HG03442 (cell line): ENCODE results near the gene DECR2.
A peak's percentile ranks its signal among the peaks of the same experiment; 100 is the strongest.

ENCODE experiments used
- ATAC-seq: cut with Tn5 transposase; IDR thresholded peaks from one replicate; pipeline ENCODE4 v1.9.1; 2021; ENCODE audit warnings: mild to moderate bottlenecking, moderate library complexity; ENCODE audit not compliant: unreplicated experiment

The DECR2 gene

DNA sequence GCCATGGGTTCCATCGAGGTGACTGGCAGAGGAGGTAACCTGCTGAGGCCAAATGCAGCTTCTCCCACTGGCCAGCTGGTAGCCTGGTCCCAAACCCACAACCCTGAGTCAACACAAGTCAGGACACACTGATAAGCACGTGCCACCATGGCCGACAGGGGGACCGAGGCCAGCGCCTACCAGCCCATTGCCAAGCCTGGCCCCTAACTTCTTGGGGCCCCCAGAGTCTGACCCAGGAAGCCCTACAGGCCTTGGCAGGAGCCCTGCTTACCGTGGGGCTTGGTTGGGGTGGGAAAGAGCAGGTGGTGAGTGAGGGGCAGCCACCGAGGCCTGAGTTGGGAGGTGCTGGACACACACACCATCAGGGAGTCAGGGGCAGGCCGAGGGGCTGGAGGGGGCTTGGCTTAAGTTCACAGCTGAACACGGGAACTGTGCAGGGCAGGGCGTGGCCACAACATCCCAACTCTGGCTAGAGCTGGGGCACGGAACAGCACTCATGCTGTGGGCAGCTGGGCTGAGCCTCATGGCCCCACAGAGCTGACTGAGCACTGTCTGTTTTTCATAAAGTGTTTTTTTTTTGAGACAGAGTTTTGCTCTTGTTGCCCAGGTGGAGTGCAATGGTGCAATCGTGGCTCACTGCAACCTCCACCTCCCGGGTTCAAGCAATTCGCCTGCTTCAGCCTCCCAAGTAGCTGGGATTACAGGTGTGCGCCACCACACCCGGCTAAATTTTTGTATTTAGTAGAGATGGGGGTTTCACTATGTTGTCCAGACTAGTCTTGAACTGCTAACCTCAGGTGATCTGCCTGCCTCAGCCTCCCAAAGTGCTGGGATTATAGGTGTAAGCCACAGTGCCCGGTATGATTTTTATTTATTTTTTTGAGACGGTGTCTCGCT lies 36.8 kb upstream of the DECR2 start:
- ATAC-seq = no peak

DNA sequence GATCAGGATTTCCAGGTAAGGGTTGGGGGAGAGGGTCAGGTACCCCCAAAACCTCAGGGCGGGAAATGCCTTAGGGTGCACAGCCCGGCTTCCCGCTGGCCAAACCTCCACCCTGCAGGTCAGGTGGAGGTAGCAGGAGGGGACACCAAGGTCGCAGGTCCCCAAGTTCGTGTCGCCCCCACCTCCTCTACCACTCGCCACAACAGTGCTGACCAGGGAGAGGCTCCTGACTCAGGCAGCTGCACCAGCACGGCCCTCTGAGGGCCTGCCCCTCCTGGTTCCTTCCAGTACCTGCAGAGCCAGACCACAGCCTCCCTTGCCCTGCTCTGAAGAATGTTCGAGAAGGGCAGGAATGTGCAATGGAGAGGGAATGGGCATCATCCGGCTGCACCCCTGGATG lies 35.2 kb upstream of the DECR2 start:
- ATAC-seq = no peak

DNA sequence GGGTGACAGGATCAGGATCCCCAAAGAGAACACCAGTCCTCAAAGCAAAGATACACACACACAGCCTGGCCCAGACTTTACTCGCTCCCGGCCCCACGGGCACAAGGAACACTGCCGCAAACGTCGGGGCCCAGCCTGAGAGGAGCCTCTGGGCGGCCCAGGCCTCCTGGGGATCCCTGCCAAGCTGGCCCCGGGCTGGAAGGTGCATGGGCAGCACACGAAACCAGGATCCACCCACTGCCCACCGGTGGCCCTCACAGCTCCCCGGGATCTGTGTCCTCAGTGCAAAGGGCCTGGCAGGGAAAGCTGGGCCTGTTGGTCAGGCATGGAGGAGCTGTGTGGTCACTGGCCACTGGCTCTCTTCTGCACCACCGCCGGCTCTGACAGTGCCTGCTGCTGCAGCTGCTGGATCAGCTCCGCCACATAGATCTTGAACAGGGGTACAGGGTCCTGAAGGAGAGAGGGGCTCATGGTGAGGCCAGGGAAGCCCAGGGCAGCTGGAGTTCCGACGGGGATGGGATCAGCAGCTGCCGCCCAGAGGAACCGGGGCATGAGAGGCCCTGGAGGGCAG lies 34.3 kb upstream of the DECR2 start:
- no peak for ATAC-seq

DNA sequence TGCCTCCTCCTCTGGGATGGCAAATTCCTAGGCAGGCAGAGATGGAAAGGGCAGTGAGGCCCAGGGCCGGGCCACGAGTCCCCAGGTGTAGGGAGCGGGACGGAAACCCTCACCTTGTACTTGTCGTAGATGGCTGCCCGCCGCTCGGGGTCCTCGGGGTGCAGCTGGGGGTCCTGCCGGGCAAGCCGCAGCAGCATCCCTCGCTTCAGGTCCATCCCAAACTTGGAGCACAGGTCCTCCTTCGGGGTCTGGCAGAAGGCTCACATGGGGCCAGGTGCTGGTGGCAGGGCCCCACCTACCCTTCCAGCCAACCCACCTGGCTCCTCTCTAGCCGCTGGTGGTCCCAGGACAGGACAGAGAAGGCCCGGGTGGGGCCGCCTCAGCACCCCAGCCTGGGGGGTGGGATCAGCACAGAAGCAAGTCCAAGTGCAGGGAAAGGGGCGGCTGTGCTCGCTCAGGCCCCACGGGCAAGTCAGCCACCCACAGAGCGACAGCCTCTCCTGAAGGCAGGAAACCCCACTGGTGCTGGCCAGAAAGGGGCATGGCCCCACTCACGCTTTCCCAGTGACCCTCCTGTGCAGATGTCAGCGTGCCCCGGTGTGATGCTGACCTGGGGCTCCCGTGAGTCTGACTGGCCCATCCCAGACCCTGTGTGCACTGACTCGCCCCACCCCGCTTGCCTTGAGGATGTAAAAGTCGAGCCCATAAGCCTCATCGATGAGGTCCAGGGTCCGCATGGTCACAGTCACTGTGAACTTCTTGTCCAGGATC lies 33.1 kb upstream of the DECR2 start:
- no peak for ATAC-seq

DNA sequence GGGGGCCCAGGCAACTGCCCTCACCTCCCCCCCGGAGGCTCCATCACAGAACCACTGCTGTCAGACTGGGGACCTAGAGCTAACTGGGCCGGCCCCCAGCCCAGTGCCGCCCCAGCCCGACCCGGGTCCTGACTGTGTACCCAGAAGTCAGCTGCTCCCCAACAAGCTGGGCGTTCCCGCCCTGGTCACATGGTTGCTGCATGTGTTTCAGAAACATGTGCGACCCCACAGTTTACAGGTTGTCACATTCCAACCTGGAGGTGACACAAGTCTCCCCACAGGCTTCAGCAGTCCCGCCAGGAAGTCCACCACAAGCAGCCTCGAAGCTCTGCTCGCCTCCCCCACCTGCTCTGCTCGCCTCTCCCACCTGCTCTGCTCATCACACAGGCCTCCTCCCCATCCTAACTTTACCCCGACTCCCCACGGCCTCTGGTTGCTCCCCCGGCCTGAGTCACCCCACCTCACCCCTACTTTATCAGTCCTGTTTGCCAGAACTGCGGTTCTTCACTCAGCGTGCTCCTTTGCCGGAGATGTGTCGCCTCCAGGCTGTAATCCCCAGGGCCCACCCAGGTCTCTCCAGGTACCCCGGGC lies 32.3 kb upstream of the DECR2 start:
- ATAC-seq = no peak

DNA sequence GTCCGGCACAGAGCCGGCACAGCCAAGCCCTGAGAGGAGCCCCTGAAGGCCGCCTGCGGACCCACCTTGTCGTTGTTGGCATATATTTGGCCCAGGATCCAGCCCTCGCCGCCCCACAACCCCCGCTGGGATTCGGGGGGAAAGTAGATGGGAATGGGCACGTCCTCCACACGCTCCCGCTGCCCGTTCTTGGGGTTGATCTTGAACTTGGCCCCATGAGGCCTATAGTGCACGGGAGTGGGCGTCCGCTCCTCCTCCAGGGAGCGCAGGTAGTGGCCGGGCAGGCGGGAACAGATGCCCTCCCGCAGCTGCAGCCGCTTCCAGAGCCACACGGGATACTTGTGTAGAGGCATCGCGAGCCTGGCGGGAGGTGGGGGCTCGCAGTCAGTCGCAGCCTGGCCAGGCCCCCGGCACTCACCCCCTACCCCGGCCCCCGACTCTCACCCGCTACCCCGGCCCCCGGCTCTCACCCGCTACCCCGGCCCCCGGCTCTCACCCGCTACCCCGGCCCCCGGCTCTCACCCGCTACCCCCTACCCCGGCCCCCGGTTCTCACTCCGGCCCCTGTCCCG lies 31.7 kb upstream of the DECR2 start:
- no peak for ATAC-seq

DNA sequence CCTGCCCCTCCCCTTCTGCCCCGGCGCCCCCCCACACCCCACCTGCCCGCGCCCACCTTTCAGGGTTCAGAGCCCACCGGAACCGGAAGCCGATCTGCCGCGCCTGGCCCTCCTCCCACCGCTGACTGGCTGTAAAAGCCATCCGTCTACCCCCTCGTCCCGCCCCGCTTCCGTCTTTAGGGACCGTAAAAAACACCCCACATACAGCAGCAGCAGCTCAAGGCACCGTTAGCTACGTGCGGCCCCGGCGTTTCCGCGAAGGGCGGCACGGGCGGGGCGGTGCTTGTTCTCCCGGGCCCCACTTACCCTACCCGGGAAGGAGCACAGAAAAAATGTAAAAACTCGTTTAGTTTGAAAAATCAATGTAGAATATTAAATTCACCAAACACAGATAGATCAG lies 31.2 kb upstream of the DECR2 start, which contains the start of gene MRPL28:
MRPL28 (minus strand) TSS at position 96 of the 400 bp plus-strand sequence. CDS start 320 bp downstream, outside the sequence.
- ATAC-seq = peak; percentile 87

DNA sequence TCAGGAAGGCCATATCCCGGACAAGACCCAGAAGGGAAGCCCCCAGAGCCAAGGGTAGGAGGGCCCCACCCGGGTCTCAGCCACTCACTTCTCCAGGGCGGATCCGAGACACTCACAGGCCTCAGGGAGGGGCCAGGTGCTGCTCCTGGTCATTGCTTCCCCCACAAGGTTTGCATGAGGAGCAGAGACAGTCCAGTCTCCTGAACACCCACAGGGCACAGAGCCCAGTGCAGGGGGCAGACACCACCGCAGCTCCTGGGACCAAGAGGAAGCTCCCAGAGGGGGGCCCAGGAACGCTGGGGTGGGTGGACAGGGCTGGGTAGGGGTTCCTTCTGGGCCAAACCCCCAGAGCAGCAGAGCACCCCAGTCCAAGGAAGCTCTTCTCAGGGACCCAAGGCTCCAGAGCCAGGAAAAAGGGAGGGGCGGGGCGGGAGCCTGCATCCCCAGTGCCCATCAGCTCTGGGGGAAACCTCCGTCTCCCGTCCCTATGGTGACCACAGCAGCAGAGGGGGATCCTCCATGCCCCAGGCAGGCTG lies 30.6 kb upstream of the DECR2 start:
- ATAC-seq = no peak

DNA sequence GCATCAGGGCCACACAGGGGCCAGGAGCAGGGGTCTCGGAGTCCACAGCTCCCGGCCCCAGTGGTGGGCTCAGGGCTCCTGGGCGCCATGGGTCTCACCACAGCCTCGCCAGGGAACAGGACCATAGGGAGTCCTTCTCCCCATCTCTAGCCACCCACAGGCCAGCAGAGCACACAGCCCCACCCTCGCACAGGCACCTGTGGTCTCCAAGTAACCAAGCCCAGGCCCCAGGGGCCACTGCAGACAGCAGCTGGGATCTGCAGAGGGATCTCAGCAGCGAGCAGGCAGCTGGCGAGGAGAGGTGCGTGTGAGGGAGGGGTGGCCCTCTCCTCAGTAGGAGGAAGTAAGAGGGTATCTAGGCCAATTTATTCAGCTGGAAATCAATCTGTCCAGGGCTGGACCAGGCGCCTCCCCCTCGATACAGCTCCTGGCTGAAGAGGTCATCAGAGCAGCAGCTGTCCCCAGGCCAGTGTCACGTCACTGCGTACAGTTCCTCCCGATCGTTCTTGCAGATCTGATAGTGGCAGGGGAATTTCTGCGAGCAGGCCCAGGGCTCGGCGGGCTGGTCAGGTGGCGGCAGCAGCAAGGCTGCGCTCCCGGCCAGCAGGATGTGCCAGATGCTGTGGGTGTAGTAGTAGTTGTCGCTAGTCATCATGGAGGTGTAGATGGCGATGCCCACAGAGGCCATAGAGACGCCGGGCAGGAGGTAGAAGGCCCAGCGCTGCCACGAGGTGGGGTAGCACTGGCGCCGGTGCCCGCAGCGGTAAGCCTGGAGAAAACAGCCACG lies 30.0 kb upstream of the DECR2 start:
- ATAC-seq = no peak

DNA sequence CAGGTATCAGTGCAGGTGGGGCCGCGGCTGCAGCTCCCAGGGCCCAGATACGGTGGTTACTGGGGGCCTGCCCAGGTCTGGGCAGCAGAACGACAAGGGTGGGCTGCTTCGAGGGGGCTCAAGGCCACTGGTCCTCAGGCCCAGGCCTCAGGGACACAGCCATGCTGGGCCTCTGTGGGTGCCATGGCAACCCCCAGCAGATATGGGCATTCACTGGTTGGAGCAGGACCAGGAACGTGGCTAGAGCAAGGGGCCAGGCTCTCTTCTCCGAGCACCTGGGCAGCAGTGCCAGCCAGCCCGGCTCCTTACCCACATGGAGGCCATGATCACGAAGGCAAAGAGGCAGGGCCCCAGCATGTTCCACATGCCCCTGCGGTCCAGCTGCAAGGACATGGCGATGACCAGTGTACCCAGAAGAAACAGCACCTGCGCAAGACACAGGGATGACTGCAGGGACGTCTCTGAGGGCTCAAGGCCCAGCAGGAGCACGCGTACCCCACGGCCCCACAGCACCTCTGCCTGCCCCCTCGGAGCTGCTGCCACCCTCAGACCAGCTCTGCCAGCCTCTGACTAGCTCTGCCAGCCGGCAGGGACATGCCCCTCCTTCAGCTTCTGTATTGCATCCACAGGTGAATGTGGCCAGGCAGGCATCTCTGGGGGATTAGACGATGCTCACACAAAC lies 29.2 kb upstream of the DECR2 start:
- ATAC-seq = no peak

DNA sequence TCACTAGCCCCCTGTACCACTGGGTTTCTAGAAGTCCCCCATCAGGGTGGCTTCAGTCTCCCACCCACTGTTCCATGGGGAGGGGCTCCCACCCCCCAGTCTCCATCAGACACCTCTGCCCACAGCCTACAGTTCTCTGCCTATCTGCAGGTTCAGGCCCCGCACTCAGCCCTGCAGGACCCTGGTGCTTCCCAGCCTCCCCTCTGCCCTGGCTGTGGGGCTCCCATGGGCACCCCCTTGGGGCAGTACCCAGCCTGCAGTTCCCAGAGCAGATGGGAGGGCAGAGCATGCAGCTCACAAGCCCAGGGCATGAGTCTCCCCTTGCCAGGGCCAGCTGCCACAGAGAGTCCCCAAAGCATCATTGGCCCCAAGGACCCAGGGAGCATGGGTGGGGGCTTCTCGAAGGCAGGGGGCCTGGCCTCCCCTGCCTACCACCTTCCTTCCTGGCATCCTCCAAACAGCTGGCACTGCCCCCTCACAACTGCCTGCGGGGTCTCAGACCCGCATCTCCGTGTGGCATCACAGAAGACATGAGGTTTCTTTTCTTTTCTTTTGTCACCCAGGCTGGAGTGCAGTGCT lies 28.6 kb upstream of the DECR2 start:
- ATAC-seq = no peak

DNA sequence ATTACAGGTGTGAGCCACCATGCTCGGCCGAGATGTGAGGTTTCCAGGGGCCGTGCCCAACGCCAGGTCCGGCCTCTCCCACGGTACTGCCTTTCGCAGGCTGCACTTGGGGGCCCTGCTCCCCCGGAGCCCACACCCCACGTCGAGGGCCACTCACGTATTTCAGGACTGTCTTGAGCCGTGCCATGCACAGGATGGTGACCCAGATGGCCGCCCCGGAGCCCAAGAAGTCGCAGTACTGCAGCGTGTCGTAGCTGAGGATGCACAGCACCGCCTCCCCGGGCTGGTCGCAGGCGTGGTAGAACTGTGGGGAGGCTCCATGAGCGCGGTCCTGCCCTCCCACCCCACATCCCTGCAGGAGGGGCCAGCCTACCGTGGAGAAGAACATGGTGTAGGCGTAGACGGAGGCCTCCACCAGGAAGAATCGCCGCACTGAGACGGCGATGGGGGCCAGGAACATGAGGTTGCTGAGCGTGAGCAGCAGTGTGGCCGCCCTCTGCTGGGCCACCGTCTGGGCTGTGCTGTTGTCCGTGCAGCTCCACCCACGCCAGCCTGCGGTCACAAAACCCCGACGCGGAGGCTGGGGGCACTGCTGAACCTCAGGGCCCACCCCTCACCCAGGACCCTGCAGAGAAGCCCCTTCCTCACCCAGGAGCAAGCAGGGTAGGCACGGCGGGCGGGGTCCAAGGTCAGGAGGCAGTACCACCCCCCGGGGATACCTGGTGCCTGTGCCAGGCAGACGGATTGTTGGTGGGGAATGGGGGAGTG lies 27.7 kb upstream of the DECR2 start:
- ATAC-seq = no peak

DNA sequence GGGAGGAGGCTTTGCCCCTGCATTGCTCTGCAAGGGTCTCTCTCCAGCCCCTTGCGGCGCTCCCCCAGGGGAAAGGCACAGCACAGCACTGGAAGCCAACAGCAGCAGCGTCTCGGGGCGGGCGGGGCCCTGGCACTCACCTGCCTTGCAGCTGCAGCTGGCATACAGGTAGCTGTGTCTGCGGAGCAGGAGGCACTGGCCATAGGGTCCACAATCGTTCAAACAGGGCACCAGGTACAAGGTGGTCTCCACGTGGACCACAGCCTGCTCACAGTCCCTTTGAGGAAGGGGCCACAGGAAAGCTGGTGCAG lies 27.1 kb upstream of the DECR2 start:
- no peak for ATAC-seq

DNA sequence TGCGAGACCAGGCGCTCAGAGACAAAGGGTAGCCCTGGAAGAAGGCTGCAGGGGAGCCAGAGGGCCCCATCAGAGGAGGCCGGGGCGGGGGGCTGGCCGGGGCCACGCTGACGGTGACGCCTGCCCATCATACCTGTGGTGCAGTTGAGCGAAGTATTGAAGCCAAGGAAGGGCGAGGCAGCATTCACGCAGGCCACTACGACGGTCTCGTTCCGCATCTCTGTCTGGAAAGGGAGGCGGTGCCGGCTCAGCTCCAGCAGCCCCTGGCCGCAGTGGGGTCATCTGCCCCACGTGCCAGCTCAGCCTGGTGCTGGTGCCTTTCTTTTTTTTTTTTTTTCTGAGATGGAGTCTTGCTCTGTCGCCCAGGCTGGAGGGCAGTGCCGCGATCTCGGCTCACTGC lies 26.5 kb upstream of the DECR2 start:
- no peak for ATAC-seq

DNA sequence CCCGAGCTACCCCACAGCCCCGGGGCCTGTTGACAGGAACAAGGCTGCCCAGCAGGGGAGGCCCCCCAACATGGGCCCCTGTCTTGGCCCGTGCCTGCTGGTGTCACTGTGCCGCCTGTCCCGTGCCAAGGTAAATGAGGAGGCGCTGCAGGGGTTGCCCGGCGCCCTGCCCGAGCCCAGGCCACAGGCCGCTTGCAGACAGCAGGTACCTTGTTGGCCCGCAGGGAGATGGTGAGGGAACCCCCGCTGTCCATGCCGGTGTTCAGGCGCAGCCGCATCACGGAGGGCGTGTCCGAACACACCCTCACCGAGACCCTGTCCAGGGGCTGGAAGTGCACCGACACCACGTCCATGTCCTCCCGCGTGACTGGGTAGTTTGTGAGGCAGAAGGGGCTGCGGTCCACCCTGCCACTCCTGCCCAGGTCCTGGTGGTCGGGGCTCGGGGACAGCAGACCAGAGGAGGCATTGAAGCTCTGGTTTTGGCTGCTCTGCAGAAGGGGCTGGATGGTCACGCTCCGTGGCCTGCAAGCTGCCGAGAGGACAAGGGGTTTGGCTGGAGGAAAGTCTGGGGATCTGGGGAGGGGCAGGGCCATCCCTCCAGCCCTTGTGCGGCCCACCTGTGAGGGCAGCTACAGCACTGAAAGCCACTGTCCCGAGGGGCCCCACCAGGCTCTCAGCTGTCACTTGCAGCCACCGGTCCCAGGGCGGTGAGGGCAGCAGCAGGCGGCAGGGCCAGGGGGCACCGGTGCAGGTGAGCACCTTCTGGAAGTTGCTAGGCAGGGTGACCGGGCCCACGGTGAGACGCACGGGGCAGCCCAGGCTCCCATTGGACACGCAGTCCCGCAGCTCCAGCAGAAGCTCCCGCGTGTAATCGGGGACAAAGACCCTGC lies 25.5 kb upstream of the DECR2 start:
- ATAC-seq = no peak

DNA sequence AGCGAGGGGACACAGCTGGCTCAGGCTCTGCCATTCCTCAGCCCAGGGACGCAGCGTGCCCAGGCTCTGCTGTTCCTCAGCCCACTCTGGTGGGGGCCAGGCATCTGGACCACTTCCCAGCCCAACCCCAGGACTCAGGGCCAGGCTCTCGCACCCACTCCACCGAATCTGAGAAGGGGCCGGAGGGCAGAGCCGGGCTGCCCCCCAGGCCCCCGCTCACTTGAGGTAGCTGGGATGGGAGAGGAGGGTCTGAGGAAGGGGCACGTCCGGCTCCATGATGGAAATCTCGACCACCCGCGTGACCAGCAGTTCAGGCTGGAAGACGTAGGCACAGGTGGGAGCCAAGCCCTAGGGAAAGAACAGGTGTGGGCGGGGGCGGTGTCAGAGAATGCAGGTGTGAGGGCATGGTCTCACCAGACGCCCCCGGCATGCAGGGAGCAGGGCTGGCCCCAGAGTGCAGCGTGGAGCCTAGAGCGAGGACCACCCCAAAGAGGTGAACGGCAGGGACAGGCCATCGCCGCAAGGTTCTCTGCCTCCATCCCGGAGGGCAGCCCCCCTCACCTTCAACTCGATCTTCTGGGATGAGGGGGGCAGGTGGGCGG lies 24.8 kb upstream of the DECR2 start:
- no peak for ATAC-seq

DNA sequence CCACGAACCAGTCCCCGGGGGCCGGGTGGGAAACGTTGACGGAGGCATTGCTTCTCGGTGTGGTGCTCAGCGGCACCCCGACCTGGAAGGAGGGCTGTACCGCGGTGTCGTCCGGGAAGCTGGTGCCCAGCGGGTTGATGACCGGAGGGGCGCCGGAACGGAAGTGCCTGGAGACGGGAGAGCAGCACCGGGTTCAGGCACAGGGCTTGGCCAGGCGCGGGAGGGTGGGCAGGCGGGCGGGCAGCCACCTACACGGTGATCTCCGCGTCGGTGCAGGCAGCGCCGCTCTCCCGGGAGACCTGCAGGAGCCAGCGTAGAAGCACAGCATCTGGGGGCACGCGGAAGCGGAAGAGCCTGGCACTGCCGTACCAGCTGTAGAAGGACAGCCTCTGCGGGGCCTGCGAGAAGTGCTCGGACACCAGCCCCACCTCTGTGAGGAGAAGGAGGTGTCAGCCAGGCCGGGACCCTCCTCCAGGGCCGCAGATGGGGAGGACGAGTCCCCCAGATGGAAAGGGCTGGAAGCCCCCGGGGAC lies 24.2 kb upstream of the DECR2 start:
- no peak for ATAC-seq
